Karpas-422 (cell line): ENCODE results near the gene MAGEF1. TPM values are rescaled to one million over a fixed set of nuclear protein-coding genes. Genes with fewer than 3 reads are reported as not detected.

Experiments
- DNase-seq: peaks from one replicate; pipeline ENCODE4 v3.0.0-alpha.2; 2015
- H2AFZ ChIP-seq: fragments of 200-600 bp; sonication (generic); 2 replicates; pipeline ENCODE4 v1.6.1; 2014; ENCODE audit warnings: antibody characterized with exemption, low read length, mixed read lengths
- H3K27ac ChIP-seq: fragments of 200-600 bp; sonication (generic); 2 replicates; pipeline ENCODE4 v1.5.1; 2014; ENCODE audit warnings: mild to moderate bottlenecking, low read length, moderate library complexity
- H3K27me3 ChIP-seq: fragments of 200-600 bp; sonication (generic); 2 replicates; pipeline ENCODE4 v1.6.1; 2014; ENCODE audit warnings: low read length, mixed read lengths
- H3K36me3 ChIP-seq: fragments of 200-600 bp; sonication (generic); 2 replicates; pipeline ENCODE4 v1.6.1; 2014; ENCODE audit warnings: low read length, mixed read lengths; ENCODE audit not compliant: insufficient read depth
- H3K4me1 ChIP-seq: fragments of 200-600 bp; sonication (generic); 2 replicates; pipeline ENCODE4 v1.6.1; 2014; ENCODE audit warnings: mild to moderate bottlenecking, low read length, mixed read lengths
- H3K4me2 ChIP-seq: fragments of 200-600 bp; sonication (generic); 2 replicates; pipeline ENCODE4 v1.6.1; 2014; ENCODE audit warnings: low read length, low read depth, mild to moderate bottlenecking; ENCODE audit not compliant: poor library complexity, severe bottlenecking
- H3K4me3 ChIP-seq: fragments of 200-600 bp; sonication (generic); 2 replicates; pipeline ENCODE4 v1.5.1; 2014; ENCODE audit warnings: mild to moderate bottlenecking, antibody characterized with exemption, low read length, mixed read lengths
- H3K79me2 ChIP-seq: fragments of 200-600 bp; sonication (generic); 2 replicates; pipeline ENCODE4 v1.6.1; 2014; ENCODE audit warnings: mild to moderate bottlenecking, low read length, mixed read lengths
- H3K9ac ChIP-seq: fragments of 200-600 bp; sonication (generic); 2 replicates; pipeline ENCODE4 v1.6.0; 2014; ENCODE audit warnings: low read length
- H3K9me2 ChIP-seq: fragments of 200-600 bp; sonication (generic), shearing (Covaris generic); replicated peaks from 2 replicates; pipeline ENCODE4 v1.6.0; 2014; ENCODE audit warnings: mild to moderate bottlenecking, low read length, moderate library complexity; ENCODE audit not compliant: insufficient read depth
- H3K9me3 ChIP-seq: fragments of 300-700, 200-600 bp; sonication (generic); 2 replicates; pipeline ENCODE4 v1.6.1; 2014; ENCODE audit warnings: low read length, mixed read lengths
- H4K20me1 ChIP-seq: fragments of 200-600 bp; sonication (generic); 2 replicates; pipeline ENCODE4 v1.6.1; 2014; ENCODE audit warnings: mild to moderate bottlenecking, antibody characterized with exemption, low read length, low read depth; ENCODE audit not compliant: insufficient read depth
- total RNA-seq: library from RNA; depleted of rRNA; stranded (reverse); fragments of >200 nt; shearing (Covaris generic); gene quantifications from 2 replicates; pipeline ENCODE4 v1.2.3, GENCODE V29; 2014; ENCODE audit warnings: low replicate concordance

The MAGEF1 gene
- total RNA-seq, 1 experiment from 2014 or later, result 50.8 TPM

GRCh38 chr3:184683900-184684560, 27.8 kb downstream of the MAGEF1 start:
- Histone ChIP-seq H3K9me2 (no peaks in the 10 kb centered on the region), H3K36me3 (no peaks in the 10 kb centered on the region), H2AFZ (no peak overlapping the region), H3K79me2 (no peaks in the 10 kb centered on the region), H3K4me2 (no peak overlapping the region), H3K9me3 (no peaks in the 10 kb centered on the region), H3K9ac (no peak overlapping the region), H3K4me1 (peaks cover 3% of the 10 kb centered on the region), H3K4me3 (no peak overlapping the region), H4K20me1 (no peaks in the 10 kb centered on the region), H3K27me3 (no peaks in the 10 kb centered on the region), H3K27ac (no peak overlapping the region)
- DNase-seq, result no peak

DNA sequence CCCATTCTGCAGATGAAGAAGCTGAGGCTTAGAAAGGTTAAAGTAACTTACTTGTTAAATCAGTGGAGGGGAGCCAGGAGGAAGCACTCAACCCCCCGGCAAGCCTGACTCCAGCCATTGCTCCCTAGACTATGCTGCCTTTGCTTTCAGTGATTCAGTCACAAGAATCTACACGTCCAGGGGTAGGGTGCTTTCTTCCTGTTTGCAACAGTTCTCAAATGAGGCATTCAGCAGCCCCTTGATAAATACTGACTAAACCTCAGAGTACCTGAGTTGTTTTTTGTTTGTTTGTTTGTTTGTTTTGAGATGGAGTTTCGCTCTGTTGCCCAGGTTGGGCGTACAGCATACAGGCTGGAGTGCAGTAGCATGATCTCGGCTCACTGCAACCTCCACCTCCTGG, 28.6 kb downstream of the MAGEF1 start:
- Histone ChIP-seq H3K79me2 (no peaks in the 10 kb centered on the region), H2AFZ (no peak overlapping the region), H3K4me2 (no peak overlapping the region), H3K4me3 (no peak overlapping the region), H3K9me2 (no peaks in the 10 kb centered on the region), H4K20me1 (no peaks in the 10 kb centered on the region), H3K27ac (no peak overlapping the region), H3K27me3 (no peaks in the 10 kb centered on the region), H3K36me3 (no peaks in the 10 kb centered on the region), H3K4me1 (peaks cover 11% of the 10 kb centered on the region), H3K9me3 (no peaks in the 10 kb centered on the region), H3K9ac (no peak overlapping the region)
- no peak for DNase-seq

DNA sequence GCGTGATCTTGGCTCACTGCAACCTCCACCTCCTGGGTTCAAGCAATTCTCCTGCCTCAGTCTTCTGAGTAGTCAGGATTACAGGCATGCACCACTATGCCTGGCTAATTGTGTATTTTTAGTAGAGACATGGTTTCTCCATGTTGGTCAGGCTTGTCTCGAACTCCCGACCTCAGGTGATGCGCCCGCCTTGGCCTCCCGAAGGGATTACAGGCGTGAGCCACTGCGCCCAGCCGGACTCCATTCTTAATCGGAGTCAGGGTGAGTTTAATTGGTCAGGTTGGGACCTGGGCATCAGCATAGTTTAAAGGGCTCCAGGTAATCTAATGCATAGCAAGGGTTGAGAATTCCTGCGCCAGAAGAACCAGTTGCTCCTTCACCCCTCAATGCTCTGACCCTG, 29.2 kb downstream of the MAGEF1 start:
- Histone ChIP-seq H3K79me2 (no peaks in the 10 kb centered on the region), H3K4me2 (no peak overlapping the region), H3K27me3 (no peaks in the 10 kb centered on the region), H2AFZ (no peak overlapping the region), H4K20me1 (no peaks in the 10 kb centered on the region), H3K36me3 (no peaks in the 10 kb centered on the region), H3K4me1 (peaks cover 16% of the 10 kb centered on the region), H3K9ac (no peak overlapping the region), H3K27ac (no peak overlapping the region), H3K9me3 (no peaks in the 10 kb centered on the region), H3K4me3 (no peak overlapping the region), H3K9me2 (no peaks in the 10 kb centered on the region)
- no peak for DNase-seq

DNA sequence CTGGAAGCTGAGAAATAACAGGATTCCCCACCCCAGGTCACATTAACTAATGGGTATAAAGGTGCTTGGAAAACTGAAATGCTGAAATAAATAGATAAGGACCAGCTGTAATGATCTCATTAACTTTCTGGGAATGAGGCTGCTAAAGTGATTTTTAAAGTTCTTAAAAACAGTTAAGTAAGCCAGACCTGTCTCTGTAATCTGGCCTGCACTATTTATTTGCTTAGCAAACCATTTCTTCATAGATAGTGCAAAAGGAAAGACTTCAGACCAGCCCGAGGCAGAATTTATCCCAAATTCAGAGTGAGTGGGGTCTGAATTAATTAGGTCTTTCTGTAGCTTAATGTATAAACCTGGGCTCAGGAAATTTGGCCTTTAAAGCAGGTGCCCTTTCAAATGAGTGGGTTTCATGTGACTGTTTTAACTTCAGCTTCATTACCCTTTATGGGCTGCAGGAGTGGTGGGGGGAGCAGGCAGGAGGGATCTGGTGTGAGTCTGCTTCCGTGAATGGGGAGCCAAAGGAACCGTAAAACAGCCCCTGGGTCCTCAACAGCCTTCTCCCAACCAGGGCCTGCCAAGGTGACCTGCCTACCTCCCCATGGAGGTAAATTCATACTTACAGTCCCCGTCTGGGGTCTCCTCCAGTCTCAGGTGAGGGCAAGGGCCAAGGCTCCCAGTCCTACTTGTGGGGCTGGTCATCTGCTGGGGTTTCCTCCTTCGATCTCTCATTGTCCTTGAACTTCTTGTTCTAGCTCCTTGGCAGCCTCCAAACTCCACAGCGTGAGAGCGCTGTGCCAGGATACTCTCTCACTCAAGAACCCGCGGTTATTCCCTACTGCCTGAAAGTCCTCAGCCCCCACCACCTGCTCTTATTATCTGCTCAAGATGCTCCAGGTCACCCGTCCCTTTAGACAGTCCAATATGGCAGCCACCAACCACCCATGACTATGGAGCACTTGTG, 31.2 kb downstream of the MAGEF1 start:
- Histone ChIP-seq H3K9me2 (no peaks in the 10 kb centered on the region), H3K4me1 (peaks cover 32% of the 10 kb centered on the region), H3K4me3 (no peak overlapping the region), H2AFZ (no peak overlapping the region), H3K9me3 (no peaks in the 10 kb centered on the region), H3K9ac (no peak overlapping the region), H3K79me2 (no peaks in the 10 kb centered on the region), H3K36me3 (no peaks in the 10 kb centered on the region), H4K20me1 (no peaks in the 10 kb centered on the region), H3K27me3 (no peaks in the 10 kb centered on the region), H3K4me2 (no peak overlapping the region), H3K27ac (no peak overlapping the region)
- DNase-seq, result no peak

DNA sequence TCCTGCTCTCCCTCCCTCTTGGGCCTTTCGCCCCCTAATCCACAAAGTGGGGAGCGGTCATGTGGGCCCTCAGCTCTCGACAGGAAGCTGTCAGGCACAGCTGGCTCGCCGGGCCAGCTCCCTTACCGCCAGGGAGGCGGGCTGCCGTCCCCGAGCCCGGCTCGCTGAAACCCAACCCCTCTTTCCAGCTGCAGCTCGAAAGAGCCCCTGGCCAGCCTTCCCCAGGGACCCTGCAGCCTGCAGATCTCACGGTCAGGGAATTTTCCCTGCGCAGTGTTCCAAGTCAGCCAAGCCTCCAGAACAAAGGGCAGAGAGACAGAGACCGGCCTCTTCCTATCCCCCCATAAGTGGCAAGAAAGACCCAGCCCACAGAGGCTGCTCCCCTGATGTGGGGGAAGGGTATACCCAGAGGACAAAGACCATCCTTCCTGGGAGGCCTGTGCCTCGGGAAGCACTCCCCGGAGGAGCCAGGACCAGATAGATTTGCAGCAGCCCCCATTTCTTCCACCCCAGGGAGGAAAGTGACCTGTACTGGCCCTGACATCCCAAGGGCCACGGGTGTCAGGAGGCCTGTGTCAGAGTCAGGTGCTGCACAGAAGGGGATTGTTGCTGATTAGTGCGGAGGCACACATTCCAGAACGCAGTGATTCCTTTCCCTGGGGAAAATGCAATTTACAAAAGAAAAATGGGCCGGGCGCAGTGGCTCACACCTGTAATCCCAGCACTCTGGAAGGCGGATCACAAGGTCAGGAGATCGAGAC, 32.6 kb downstream of the MAGEF1 start:
- no peak overlapping the region for H3K4me2 ChIP-seq
- H3K4me1 ChIP-seq, result peaks cover 32% of the 10 kb centered on the region
- H3K79me2 ChIP-seq, result no peaks in the 10 kb centered on the region
- H3K9me3 ChIP-seq, result no peaks in the 10 kb centered on the region
- no peaks in the 10 kb centered on the region for H3K9me2 ChIP-seq
- DNase-seq, result no peak
- no peak overlapping the region for H3K9ac ChIP-seq
- no peaks in the 10 kb centered on the region for H3K36me3 ChIP-seq
- H2AFZ ChIP-seq, result no peak overlapping the region
- no peaks in the 10 kb centered on the region for H4K20me1 ChIP-seq
- no peak overlapping the region for H3K27ac ChIP-seq
- no peak overlapping the region for H3K4me3 ChIP-seq
- H3K27me3 ChIP-seq, result no peaks in the 10 kb centered on the region

- no peak overlapping the region for H3K4me3 ChIP-seq
- H3K4me1 ChIP-seq, result peaks cover 33% of the 10 kb centered on the region
- no peaks in the 10 kb centered on the region for H3K79me2 ChIP-seq
- H3K36me3 ChIP-seq, result no peaks in the 10 kb centered on the region
- no peak overlapping the region for H3K4me2 ChIP-seq
- no peaks in the 10 kb centered on the region for H3K9me3 ChIP-seq
- H3K9ac ChIP-seq, result 0 out of 2 replicates have a peak overlapping the region, but pooled peaks have one; percentile 44
- H2AFZ ChIP-seq, result no peak overlapping the region; the same call in 1 of the 2 replicates
- H3K27ac ChIP-seq, result no peak overlapping the region
- DNase-seq, result no peak
- no peaks in the 10 kb centered on the region for H3K27me3 ChIP-seq
- no peaks in the 10 kb centered on the region for H3K9me2 ChIP-seq
- H4K20me1 ChIP-seq, result no peaks in the 10 kb centered on the region
Observed at GRCh38 chr3:184678317-184679055, 33.4 kb downstream of the MAGEF1 start.

DNA sequence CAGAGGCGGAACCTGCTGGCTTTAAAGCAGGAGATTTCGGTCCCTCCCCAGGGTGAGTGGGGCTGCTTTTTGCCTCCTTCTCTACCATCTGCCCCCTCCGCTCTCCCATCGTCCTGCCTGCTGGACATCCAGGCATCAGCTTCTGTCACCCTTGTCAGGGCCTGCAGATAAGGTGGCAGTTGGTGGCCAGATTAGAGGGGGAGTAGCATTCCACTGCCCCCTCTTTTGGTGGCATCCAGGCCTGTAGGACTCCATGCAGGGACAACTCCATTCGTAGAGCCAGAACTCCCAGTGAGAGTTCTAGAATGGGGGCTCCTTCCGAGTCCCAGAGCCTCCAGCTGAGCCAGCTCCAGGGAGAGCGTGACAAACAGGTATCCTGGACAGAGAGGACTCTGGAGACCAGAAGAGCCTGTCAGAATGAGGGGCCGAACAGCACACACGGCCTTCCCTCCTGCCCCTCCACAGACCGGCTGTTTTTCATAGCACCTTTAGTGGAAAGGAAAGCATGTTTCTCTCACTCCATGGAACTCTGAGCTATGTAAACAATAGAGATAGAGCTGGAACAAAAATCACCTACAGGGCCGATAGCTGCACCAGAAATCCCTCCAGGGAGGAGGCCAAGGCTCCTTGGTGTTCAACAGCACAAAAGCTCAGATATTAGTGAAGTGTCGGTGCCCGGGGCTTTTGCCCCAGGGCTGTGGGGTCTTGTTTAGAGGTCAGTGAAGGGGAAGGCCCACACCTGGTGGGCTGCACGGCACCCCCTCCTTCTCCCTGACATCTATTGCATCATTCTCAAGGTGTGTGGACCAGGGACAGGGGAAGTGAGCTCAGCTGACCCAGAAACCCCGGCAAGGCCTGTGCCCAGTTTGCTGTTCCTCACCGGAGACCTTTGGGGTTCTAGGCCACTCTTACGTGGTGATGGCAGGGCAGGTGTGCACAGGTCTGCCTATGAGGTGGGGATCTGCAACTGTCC, 34.2 kb downstream of the MAGEF1 start:
- H2AFZ ChIP-seq, result peak overlapping the region; percentile 79; the same call in 1 of the 2 replicates
- H3K9me2 ChIP-seq, result no peaks in the 10 kb centered on the region
- no peaks in the 10 kb centered on the region for H3K36me3 ChIP-seq
- no peak overlapping the region for H3K27ac ChIP-seq
- no peaks in the 10 kb centered on the region for H3K9me3 ChIP-seq
- H3K4me2 ChIP-seq, result peak overlapping the region; percentile 58
- peak overlapping the region; percentile 17; the same call in 1 of the 2 replicates for H3K4me3 ChIP-seq
- H4K20me1 ChIP-seq, result no peaks in the 10 kb centered on the region
- peaks cover 36% of the 10 kb centered on the region for H3K4me1 ChIP-seq
- DNase-seq, result no peak
- peak overlapping the region; percentile 44 for H3K9ac ChIP-seq
- H3K79me2 ChIP-seq, result no peaks in the 10 kb centered on the region
- no peaks in the 10 kb centered on the region for H3K27me3 ChIP-seq
